ENCODE measurements around the gene ZSWIM3. TPM values are rescaled to one million over a fixed set of nuclear protein-coding genes. Genes with fewer than 3 reads are reported as not detected.

Gene ZSWIM3
- total RNA-seq, 1 experiment from 2014 or later: 4.2 TPM

- no peak for TF ChIP-seq EZH2 (IDR thresholded peaks at IDR 0.05; ENCODE audit: low read length, unreplicated experiment)
- ChIA-PET POLR2A (ENCODE audit: unreplicated experiment) (no interaction called here), CTCF (interaction anchor here (0.6 kb wide), 1 partner anchor 80 kb away, joined by 3 read pairs; no protein-coding TSS in a partner anchor)
- intact Hi-C loops (cut with micrococcal nuclease): loop anchor here (1.0 to 10.0 kb wide), 5 partner anchors 14 to 122 kb away; partner anchors contain the start of genes ACOT8, CTSA, NEURL2 and PCIF1
- Histone ChIP-seq H3K79me2 (ENCODE audit: low read length) (peaks cover 35% of the 10 kb centered on the region), H3F3A (ENCODE audit: low read length, unreplicated experiment) (peaks cover 11% of the 10 kb centered on the region), H3K4me1 (ENCODE audit: insufficient read depth, low read length) (peaks cover 35% of the 10 kb centered on the region), H3K36me3 (ENCODE audit: low read depth, low read length) (peaks cover 68% of the 10 kb centered on the region), H3K9ac (ENCODE audit: low read length) (peak within 1 kb of the TSS; percentile 99), H3K9me2 (replicated peaks; ENCODE audit: low read length) (no peaks in the 10 kb centered on the region), H3K27me3 (ENCODE audit: low read length) (no peaks in the 10 kb centered on the region), H2AFZ (ENCODE audit: low read length) (peak within 1 kb of the TSS; percentile 89), H3K4me3 (ENCODE audit: low read length) (peak within 1 kb of the TSS; percentile 98), H3K9me3 (ENCODE audit: low read length) (no peaks in the 10 kb centered on the region), H4K20me1 (ENCODE audit: low read length) (peaks cover 11% of the 10 kb centered on the region; the same call in 1 of the 2 replicates), H3K4me2 (ENCODE audit: low read length) (peak within 1 kb of the TSS; percentile 95), H3K27ac (ENCODE audit: low read length) (peak within 1 kb of the TSS; percentile 82)
- BruUV-seq (replicated peaks): TSS peak; percentile 57
- DNase-seq (peak; percentile 100), ATAC-seq (peak; percentile 95)
These were observed 45.0 kb upstream of the ZSWIM3 start, which contains the start of gene UBE2C for GRCh38 chr20:45812157-45813005. Gene UBE2C (plus strand): TSS chr20:45812644. CDS start chr20:45812696, 52 bp downstream.

GRCh38 chr20:45813006-45813340, 44.4 kb upstream of the ZSWIM3 start:
- H3K9me2 ChIP-seq (replicated peaks; ENCODE audit: low read length): no peaks in the 10 kb centered on the region
- BruUV-seq (replicated peaks): no TSS peak
- no peak for DNase-seq
- H4K20me1 ChIP-seq (ENCODE audit: low read length): peaks cover 11% of the 10 kb centered on the region; the same call in 1 of the 2 replicates
- peak overlapping the region; percentile 95 for H3K4me2 ChIP-seq (ENCODE audit: low read length)
- H3K27me3 ChIP-seq (ENCODE audit: low read length): no peaks in the 10 kb centered on the region
- peaks cover 11% of the 10 kb centered on the region for H3F3A ChIP-seq (ENCODE audit: low read length, unreplicated experiment)
- H3K9me3 ChIP-seq (ENCODE audit: low read length): no peaks in the 10 kb centered on the region
- H3K9ac ChIP-seq (ENCODE audit: low read length): peak overlapping the region; percentile 99
- peak overlapping the region; percentile 89 for H2AFZ ChIP-seq (ENCODE audit: low read length)
- POLR2A ChIA-PET (ENCODE audit: unreplicated experiment): no interaction called here
- H3K36me3 ChIP-seq (ENCODE audit: low read depth, low read length): peaks cover 65% of the 10 kb centered on the region
- CTCF ChIA-PET: interaction anchor here (0.6 kb wide), 1 partner anchor 79 kb away, joined by 3 read pairs; no protein-coding TSS in a partner anchor
- peak overlapping the region; percentile 98 for H3K4me3 ChIP-seq (ENCODE audit: low read length)
- TF ChIP-seq EZH2phosphoT487 (IDR thresholded peaks at IDR 0.05; ENCODE audit: borderline replicate concordance, low read length) (no peak), EZH2 (IDR thresholded peaks at IDR 0.05; ENCODE audit: low read length, unreplicated experiment) (no peak), CTCF (conservative IDR thresholded peaks at IDR 0.05; ENCODE audit: low read depth, low read length) (no peak)
- no peak for ATAC-seq
- peaks cover 38% of the 10 kb centered on the region for H3K4me1 ChIP-seq (ENCODE audit: insufficient read depth, low read length)
- intact Hi-C loops (cut with micrococcal nuclease): loop anchor here (2.0 to 10.0 kb wide), 3 partner anchors 14 to 122 kb away; partner anchors contain the start of genes CTSA, NEURL2 and PCIF1
- H3K79me2 ChIP-seq (ENCODE audit: low read length): peaks cover 35% of the 10 kb centered on the region
- H3K27ac ChIP-seq (ENCODE audit: low read length): peak overlapping the region; percentile 82

GRCh38 chr20:45813489-45813888, 43.9 kb upstream of the ZSWIM3 start:
- Histone ChIP-seq H3K36me3 (ENCODE audit: low read depth, low read length) (peaks cover 61% of the 10 kb centered on the region), H3K9me2 (replicated peaks; ENCODE audit: low read length) (no peaks in the 10 kb centered on the region), H3K4me3 (ENCODE audit: low read length) (peak overlapping the region; percentile 98), H3K9ac (ENCODE audit: low read length) (peak overlapping the region; percentile 99), H3K4me2 (ENCODE audit: low read length) (peak overlapping the region; percentile 95), H3K79me2 (ENCODE audit: low read length) (peaks cover 35% of the 10 kb centered on the region), H3K27ac (ENCODE audit: low read length) (peak overlapping the region; percentile 82), H4K20me1 (ENCODE audit: low read length) (peaks cover 11% of the 10 kb centered on the region; the same call in 1 of the 2 replicates), H3K27me3 (ENCODE audit: low read length) (no peaks in the 10 kb centered on the region), H3K4me1 (ENCODE audit: insufficient read depth, low read length) (peaks cover 38% of the 10 kb centered on the region), H3K9me3 (ENCODE audit: low read length) (no peaks in the 10 kb centered on the region), H2AFZ (ENCODE audit: low read length) (no peak overlapping the region), H3F3A (ENCODE audit: low read length, unreplicated experiment) (peaks cover 11% of the 10 kb centered on the region)
- ATAC-seq (no peak), DNase-seq (no peak)
- ChIA-PET POLR2A (ENCODE audit: unreplicated experiment) (interaction anchor here (0.6 kb wide), 1 partner anchor 305 kb away, joined by 3 read pairs; no protein-coding TSS in a partner anchor), CTCF (no interaction called here)
- TF ChIP-seq EZH2 (IDR thresholded peaks at IDR 0.05; ENCODE audit: low read length, unreplicated experiment) (no peak), EZH2phosphoT487 (IDR thresholded peaks at IDR 0.05; ENCODE audit: borderline replicate concordance, low read length) (no peak), CTCF (conservative IDR thresholded peaks at IDR 0.05; ENCODE audit: low read depth, low read length) (no peak)
- no TSS peak for BruUV-seq (replicated peaks)
- intact Hi-C loops (cut with micrococcal nuclease): loop anchor here (2.0 to 10.0 kb wide), 3 partner anchors 15 to 121 kb away; partner anchors contain the start of genes CTSA, NEURL2 and PCIF1
